ENCODE data around the gene SPOCK2.

DNA sequence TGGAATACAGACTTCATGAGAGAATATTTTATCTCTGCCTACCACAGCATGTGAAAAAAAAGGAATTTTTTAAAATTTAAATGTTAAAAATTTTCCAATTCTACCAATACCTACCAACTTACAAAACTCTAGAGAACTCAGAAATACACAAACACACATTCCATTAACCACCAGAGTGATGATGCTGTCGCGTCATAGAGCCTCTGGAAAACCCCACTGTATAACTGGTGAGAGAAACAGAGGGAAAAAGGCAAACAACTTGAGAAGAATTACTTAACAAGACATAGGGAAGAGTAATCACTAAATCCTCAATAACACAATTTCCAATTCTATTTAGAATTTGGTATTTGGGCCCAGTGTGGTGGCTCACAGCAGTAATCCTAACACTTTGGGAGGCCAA lies 6.2 kb upstream of the SPOCK2 start:
- TF ChIP-seq ZNF274 (IDR thresholded peaks at IDR 0.05; ENCODE audit: low read length) (no peak), ZNF274 (tag by site-specific recombination; IDR thresholded peaks at IDR 0.05; ENCODE audit: borderline replicate concordance) (no peak), ZNF112 (tag by site-specific recombination; IDR thresholded peaks at IDR 0.05) (no peak), ZIC2 (tag by site-specific recombination; IDR thresholded peaks at IDR 0.05) (no peak), ZNF169 (tag by site-specific recombination; IDR thresholded peaks at IDR 0.05) (no peak), ZNF239 (tag by site-specific recombination; IDR thresholded peaks at IDR 0.05) (no peak), ZNF133 (tag by site-specific recombination; IDR thresholded peaks at IDR 0.05) (no peak), ZNF121 (tag by site-specific recombination; IDR thresholded peaks at IDR 0.05) (no peak), ZNF521 (tag by site-specific recombination; IDR thresholded peaks at IDR 0.05) (no peak), KLF10 (tag by site-specific recombination; IDR thresholded peaks at IDR 0.05) (no peak)
- TF ChIP-seq, protein P1, sequence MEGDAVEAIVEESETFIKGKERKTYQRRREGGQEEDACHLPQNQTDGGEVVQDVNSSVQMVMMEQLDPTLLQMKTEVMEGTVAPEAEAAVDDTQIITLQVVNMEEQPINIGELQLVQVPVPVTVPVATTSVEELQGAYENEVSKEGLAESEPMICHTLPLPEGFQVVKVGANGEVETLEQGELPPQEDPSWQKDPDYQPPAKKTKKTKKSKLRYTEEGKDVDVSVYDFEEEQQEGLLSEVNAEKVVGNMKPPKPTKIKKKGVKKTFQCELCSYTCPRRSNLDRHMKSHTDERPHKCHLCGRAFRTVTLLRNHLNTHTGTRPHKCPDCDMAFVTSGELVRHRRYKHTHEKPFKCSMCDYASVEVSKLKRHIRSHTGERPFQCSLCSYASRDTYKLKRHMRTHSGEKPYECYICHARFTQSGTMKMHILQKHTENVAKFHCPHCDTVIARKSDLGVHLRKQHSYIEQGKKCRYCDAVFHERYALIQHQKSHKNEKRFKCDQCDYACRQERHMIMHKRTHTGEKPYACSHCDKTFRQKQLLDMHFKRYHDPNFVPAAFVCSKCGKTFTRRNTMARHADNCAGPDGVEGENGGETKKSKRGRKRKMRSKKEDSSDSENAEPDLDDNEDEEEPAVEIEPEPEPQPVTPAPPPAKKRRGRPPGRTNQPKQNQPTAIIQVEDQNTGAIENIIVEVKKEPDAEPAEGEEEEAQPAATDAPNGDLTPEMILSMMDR (tag by site-specific recombination; IDR thresholded peaks at IDR 0.05), result no peak
- TF ChIP-seq, protein P2, sequence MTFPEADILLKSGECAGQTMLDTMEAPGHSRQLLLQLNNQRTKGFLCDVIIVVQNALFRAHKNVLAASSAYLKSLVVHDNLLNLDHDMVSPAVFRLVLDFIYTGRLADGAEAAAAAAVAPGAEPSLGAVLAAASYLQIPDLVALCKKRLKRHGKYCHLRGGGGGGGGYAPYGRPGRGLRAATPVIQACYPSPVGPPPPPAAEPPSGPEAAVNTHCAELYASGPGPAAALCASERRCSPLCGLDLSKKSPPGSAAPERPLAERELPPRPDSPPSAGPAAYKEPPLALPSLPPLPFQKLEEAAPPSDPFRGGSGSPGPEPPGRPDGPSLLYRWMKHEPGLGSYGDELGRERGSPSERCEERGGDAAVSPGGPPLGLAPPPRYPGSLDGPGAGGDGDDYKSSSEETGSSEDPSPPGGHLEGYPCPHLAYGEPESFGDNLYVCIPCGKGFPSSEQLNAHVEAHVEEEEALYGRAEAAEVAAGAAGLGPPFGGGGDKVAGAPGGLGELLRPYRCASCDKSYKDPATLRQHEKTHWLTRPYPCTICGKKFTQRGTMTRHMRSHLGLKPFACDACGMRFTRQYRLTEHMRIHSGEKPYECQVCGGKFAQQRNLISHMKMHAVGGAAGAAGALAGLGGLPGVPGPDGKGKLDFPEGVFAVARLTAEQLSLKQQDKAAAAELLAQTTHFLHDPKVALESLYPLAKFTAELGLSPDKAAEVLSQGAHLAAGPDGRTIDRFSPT (tag by site-specific recombination; IDR thresholded peaks at IDR 0.05), result no peak
- TF ChIP-seq, protein P3, sequence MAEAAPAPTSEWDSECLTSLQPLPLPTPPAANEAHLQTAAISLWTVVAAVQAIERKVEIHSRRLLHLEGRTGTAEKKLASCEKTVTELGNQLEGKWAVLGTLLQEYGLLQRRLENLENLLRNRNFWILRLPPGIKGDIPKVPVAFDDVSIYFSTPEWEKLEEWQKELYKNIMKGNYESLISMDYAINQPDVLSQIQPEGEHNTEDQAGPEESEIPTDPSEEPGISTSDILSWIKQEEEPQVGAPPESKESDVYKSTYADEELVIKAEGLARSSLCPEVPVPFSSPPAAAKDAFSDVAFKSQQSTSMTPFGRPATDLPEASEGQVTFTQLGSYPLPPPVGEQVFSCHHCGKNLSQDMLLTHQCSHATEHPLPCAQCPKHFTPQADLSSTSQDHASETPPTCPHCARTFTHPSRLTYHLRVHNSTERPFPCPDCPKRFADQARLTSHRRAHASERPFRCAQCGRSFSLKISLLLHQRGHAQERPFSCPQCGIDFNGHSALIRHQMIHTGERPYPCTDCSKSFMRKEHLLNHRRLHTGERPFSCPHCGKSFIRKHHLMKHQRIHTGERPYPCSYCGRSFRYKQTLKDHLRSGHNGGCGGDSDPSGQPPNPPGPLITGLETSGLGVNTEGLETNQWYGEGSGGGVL (tag by site-specific recombination; IDR thresholded peaks at IDR 0.05), result no peak
- TF ChIP-seq, protein P4, sequence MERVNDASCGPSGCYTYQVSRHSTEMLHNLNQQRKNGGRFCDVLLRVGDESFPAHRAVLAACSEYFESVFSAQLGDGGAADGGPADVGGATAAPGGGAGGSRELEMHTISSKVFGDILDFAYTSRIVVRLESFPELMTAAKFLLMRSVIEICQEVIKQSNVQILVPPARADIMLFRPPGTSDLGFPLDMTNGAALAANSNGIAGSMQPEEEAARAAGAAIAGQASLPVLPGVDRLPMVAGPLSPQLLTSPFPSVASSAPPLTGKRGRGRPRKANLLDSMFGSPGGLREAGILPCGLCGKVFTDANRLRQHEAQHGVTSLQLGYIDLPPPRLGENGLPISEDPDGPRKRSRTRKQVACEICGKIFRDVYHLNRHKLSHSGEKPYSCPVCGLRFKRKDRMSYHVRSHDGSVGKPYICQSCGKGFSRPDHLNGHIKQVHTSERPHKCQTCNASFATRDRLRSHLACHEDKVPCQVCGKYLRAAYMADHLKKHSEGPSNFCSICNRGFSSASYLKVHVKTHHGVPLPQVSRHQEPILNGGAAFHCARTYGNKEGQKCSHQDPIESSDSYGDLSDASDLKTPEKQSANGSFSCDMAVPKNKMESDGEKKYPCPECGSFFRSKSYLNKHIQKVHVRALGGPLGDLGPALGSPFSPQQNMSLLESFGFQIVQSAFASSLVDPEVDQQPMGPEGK (tag by site-specific recombination; IDR thresholded peaks at IDR 0.05), result no peak
- TF ChIP-seq, protein P5, sequence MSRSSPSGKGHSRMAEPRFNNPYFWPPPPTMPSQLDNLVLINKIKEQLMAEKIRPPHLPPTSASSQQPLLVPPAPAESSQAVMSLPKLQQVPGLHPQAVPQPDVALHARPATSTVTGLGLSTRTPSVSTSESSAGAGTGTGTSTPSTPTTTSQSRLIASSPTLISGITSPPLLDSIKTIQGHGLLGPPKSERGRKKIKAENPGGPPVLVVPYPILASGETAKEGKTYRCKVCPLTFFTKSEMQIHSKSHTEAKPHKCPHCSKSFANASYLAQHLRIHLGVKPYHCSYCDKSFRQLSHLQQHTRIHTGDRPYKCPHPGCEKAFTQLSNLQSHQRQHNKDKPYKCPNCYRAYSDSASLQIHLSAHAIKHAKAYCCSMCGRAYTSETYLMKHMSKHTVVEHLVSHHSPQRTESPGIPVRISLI (tag by site-specific recombination; IDR thresholded peaks at IDR 0.05), result no peak
